ENCODE measurements around the gene MIEF2.
"Not testable (repeated sequence)": the region's sequence is repeated elsewhere in the genome, so short reads cannot be mapped to it uniquely, and the experiment has no call there.

Gene MIEF2

GRCh38 chr17:18260332-18261145, at the start of gene MIEF2:
TSS of gene MIEF2 (plus strand) at chr17:18260662. CDS start at chr17:18262721, 2,059 bp downstream.
- DNase-seq (ENCODE audit: low spot score), result peak; percentile 98

GRCh38 chr17:18213666-18214270, 46.7 kb upstream of the MIEF2 start:
- DNase-seq (ENCODE audit: low spot score), result no peak

GRCh38 chr17:18216906-18217305, 43.6 kb upstream of the MIEF2 start:
- DNase-seq (ENCODE audit: low spot score), result not testable (repeated sequence)

- peak; percentile 85 for DNase-seq (ENCODE audit: low spot score)
These were observed 42.9 kb upstream of the MIEF2 start for GRCh38 chr17:18217412-18218015.

- no peak for DNase-seq (ENCODE audit: low spot score)
These were observed 41.6 kb upstream of the MIEF2 start for GRCh38 chr17:18218756-18219415.

- DNase-seq (ENCODE audit: low spot score), result no peak
These were observed 36.4 kb upstream of the MIEF2 start for GRCh38 chr17:18224053-18224386.

GRCh38 chr17:18224387-18225120, 35.9 kb upstream of the MIEF2 start:
- DNase-seq (ENCODE audit: low spot score), result no peak

- DNase-seq (ENCODE audit: low spot score), result peak; percentile 96
These were observed 35.3 kb upstream of the MIEF2 start, which contains the start of gene LLGL1 for GRCh38 chr17:18225121-18225641. TSS of gene LLGL1 (plus strand) at chr17:18225635. CDS start at chr17:18225683, 48 bp downstream.

GRCh38 chr17:18225642-18226283, 34.7 kb upstream of the MIEF2 start:
- no peak for DNase-seq (ENCODE audit: low spot score)

GRCh38 chr17:18226284-18226945, 34.0 kb upstream of the MIEF2 start:
- no peak for DNase-seq (ENCODE audit: low spot score)

- DNase-seq (ENCODE audit: low spot score), result no peak
These were observed 32.8 kb upstream of the MIEF2 start for GRCh38 chr17:18227635-18228034.

GRCh38 chr17:18228176-18228682, 32.2 kb upstream of the MIEF2 start:
- DNase-seq (ENCODE audit: low spot score), result no peak

- DNase-seq (ENCODE audit: low spot score), result no peak
These were observed 31.2 kb upstream of the MIEF2 start for GRCh38 chr17:18229254-18229653.

- no peak for DNase-seq (ENCODE audit: low spot score)
These were observed 30.7 kb upstream of the MIEF2 start for GRCh38 chr17:18229771-18230170.

- DNase-seq (ENCODE audit: low spot score), result peak; percentile 92
These were observed 29.9 kb upstream of the MIEF2 start for GRCh38 chr17:18230288-18231141.

GRCh38 chr17:18231164-18231563, 29.3 kb upstream of the MIEF2 start:
- DNase-seq (ENCODE audit: low spot score), result peak; percentile 68

GRCh38 chr17:18233803-18234518, 26.5 kb upstream of the MIEF2 start:
- DNase-seq (ENCODE audit: low spot score), result no peak

GRCh38 chr17:18234853-18235380, 25.5 kb upstream of the MIEF2 start:
- no peak for DNase-seq (ENCODE audit: low spot score)
